T-helper 2 cell treated with Interferon-gamma antibody and Interleukin-4, amounts not matched to agents 5 μg/mL and 100 μg/mL, for 36 hours (primary cell): ENCODE measurements around the gene TCF7.
A peak's percentile ranks its signal among the peaks of the same experiment; 100 is the strongest.

Experiments used
- DNase-seq: peaks from one replicate; pipeline ENCODE4 v3.0.0; 2021; ENCODE audit warnings: low spot score
- H3K27ac Mint-ChIP-seq: one replicate; pipeline ENCODE4 v1.8.0; 2021; ENCODE audit warnings: mild to moderate bottlenecking, mixed read lengths
- H3K27me3 Mint-ChIP-seq: one replicate; pipeline ENCODE4 v1.8.0; 2021; ENCODE audit warnings: low read depth, mixed read lengths
- H3K36me3 Mint-ChIP-seq: one replicate; pipeline ENCODE4 v1.8.0; 2021; ENCODE audit warnings: low read depth, mixed read lengths
- H3K4me1 Mint-ChIP-seq: one replicate; pipeline ENCODE4 v1.8.0; 2021; ENCODE audit warnings: low read depth, mixed read lengths
- H3K4me3 Mint-ChIP-seq: one replicate; pipeline ENCODE4 v1.8.0; 2022; ENCODE audit warnings: mild to moderate bottlenecking, moderate library complexity, mixed read lengths
- H3K9me3 Mint-ChIP-seq: one replicate; pipeline ENCODE4 v1.8.0; 2021; ENCODE audit warnings: mixed read lengths

TCF7 gene

DNA sequence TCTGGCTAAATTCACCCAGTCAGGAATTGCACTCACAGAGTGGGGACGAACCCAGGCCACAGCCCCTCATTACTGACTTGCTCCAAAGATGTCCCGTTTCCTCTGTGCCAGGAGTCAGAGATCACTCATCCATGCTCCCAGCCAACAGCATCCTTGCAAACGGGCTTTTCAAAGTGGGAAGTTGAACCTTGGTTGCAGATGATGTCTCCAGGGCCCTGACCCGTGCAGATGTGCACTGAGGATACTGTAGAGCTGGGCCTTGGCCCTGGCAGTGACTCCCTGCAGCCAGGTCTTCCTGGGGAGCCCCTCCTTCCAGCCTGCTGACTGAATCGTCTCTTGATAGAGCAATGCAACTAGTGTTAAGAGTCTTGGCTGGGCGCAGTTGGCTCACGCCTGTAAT lies 22.3 kb downstream of the TCF7 start:
- H3K4me3 Mint-ChIP-seq: peak overlapping the region; percentile 21
- H3K9me3 Mint-ChIP-seq: no peaks in the 10 kb centered on the region
- peaks cover 36% of the 10 kb centered on the region for H3K36me3 Mint-ChIP-seq
- peaks cover 6% of the 10 kb centered on the region for H3K27me3 Mint-ChIP-seq
- no peak for DNase-seq
- H3K4me1 Mint-ChIP-seq: peaks cover 56% of the 10 kb centered on the region
- no peak overlapping the region for H3K27ac Mint-ChIP-seq

DNA sequence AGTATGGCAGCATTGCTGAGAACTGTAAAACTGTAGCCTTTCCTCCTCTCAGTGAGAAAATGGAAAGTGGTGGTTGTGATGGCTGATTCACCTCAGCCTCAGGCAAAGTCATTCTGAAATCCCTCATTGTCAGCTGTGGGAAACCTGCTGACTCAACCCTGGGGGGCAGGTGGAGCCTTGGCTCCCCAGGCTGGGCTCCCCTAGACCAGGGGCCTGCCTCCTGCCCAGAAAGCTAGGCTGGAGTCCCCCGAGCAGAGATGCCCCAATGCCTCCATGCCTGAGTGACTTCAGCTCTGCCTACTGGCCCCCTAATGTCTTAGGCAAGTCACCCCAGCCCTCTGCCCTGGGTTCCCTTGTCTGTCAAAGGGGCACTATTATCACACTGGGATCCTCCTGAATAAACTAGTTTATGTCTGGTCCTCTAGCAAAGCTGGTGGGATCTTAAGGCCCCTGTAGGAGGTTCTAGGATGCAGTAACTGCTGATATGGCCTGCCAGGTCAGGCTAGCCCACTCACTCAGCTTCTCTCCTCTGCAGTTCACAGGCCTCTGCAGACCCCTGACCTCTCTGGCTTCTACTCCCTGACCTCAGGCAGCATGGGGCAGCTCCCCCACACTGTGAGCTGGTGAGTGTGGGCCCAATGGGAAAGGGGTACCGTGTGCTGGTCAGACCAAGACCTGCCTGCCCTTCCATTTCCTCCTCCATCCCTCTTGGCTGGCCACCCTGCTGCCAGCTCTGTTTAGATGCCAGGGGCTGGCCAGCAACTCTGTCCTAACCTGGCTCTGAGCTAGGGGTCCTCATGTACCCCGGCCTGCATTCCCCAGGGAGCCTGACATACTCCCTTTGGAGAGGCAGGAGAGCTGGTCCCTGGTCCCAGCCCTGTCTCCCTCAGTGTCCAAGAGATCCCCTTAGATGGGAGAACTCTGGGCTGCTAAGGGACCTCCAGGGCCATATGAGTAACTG lies 24.2 kb downstream of the TCF7 start:
- peak overlapping the region; percentile 56 for H3K27ac Mint-ChIP-seq
- H3K9me3 Mint-ChIP-seq: no peaks in the 10 kb centered on the region
- peaks cover 6% of the 10 kb centered on the region for H3K27me3 Mint-ChIP-seq
- H3K4me3 Mint-ChIP-seq: no peak overlapping the region
- peaks cover 35% of the 10 kb centered on the region for H3K36me3 Mint-ChIP-seq
- peaks cover 42% of the 10 kb centered on the region for H3K4me1 Mint-ChIP-seq
- DNase-seq: peak; percentile 81

- peaks cover 35% of the 10 kb centered on the region for H3K36me3 Mint-ChIP-seq
- no peak overlapping the region for H3K4me3 Mint-ChIP-seq
- H3K27me3 Mint-ChIP-seq: peaks cover 6% of the 10 kb centered on the region
- DNase-seq: no peak
- no peak overlapping the region for H3K27ac Mint-ChIP-seq
- H3K4me1 Mint-ChIP-seq: peaks cover 41% of the 10 kb centered on the region
- H3K9me3 Mint-ChIP-seq: no peaks in the 10 kb centered on the region
Measured at GRCh38 chr5:134139377-134139851, 24.9 kb downstream of the TCF7 start.

DNA sequence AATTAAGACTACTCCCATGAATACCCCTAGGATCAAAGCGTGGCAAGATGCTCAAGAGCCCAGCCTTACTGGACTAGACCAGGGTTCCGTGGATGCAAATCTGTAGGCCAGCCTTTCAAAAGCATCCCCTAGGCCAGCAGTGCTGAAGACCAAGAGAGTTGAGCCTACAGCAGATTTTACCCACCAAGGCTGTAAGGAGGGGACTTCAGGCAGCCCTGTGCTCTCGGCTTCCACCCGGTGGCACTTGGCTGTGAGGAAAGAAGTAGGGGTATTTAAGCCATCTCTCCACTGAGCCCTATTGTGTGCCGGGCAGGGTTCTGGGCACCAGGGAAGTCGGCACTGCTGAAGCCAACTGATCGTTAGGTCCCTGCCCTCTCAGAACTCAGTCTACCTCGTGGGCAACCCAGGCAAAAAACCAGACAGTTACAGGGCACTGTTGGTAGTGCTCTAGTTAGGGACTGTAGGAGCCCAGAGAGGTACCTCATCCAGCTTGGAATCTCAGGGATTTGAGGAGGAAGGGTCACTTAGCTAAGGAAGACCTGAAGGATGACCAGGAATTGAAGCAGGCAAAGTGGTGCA lies 25.5 kb downstream of the TCF7 start:
- Mint-ChIP-seq H3K4me3 (no peak overlapping the region), H3K4me1 (peaks cover 43% of the 10 kb centered on the region), H3K27ac (no peak overlapping the region), H3K36me3 (peaks cover 38% of the 10 kb centered on the region), H3K9me3 (no peaks in the 10 kb centered on the region), H3K27me3 (peaks cover 6% of the 10 kb centered on the region)
- no peak for DNase-seq

GRCh38 chr5:134140530-134141201 lies 26.2 kb downstream of the TCF7 start:
- H3K27me3 Mint-ChIP-seq: peaks cover 2% of the 10 kb centered on the region
- peaks cover 38% of the 10 kb centered on the region for H3K4me1 Mint-ChIP-seq
- no peak overlapping the region for H3K4me3 Mint-ChIP-seq
- H3K36me3 Mint-ChIP-seq: peaks cover 36% of the 10 kb centered on the region
- H3K9me3 Mint-ChIP-seq: no peaks in the 10 kb centered on the region
- DNase-seq: peak; percentile 49
- H3K27ac Mint-ChIP-seq: peak overlapping the region; percentile 28

DNA sequence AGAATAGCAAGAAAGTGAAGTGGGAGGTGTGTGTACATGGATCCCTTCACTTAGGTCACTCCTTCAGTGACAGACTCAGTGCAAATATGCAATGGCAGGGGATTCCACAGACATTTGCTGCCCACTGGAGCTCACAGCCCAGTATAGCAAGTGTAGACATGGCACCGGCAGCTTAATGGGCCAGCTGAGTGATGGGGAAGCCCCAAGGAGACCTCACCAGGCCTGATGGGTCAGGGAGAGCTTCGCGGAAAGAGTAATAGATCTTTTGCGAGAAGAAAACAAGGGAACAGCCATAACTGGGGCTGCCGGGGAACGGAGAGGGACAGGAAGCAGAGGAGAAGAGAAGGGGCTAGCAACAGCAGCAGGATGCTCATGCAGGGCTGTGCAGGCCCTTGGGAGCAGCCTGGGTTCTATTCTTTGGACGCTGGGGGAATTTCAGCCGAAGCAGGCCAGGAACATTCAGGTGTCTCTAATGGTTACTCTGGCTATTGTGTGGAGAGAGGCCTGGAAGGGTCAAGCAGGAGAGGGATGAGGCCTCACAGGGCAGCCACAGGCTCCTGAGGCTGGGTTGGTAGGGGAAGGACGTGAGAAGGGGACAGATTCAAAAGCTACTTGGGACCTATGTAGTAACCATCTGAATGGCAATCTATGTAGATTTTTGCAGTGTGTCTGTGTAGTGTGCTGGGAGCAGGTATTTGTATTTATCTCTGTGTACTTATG lies 27.0 kb downstream of the TCF7 start:
- Mint-ChIP-seq H3K4me3 (no peak overlapping the region), H3K27me3 (no peaks in the 10 kb centered on the region), H3K9me3 (no peaks in the 10 kb centered on the region), H3K4me1 (peaks cover 34% of the 10 kb centered on the region), H3K27ac (no peak overlapping the region), H3K36me3 (peaks cover 38% of the 10 kb centered on the region)
- DNase-seq: no peak

DNA sequence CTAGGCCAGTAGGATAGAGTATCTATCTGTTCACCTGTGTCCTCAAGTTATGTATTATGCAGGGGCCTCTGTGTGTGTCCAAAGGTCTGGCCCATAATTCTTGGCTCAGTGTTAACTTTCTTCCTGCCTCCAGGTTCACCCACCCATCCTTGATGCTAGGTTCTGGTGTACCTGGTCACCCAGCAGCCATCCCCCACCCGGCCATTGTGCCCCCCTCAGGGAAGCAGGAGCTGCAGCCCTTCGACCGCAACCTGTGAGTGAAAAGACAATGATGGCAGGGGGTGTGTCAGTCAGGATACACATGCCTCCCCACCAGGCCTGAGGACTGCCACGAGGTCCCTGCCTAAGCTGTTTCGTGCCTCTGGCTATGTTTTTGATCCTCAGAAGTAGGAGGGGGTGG lies 27.6 kb downstream of the TCF7 start:
- no peaks in the 10 kb centered on the region for H3K27me3 Mint-ChIP-seq
- no peak overlapping the region for H3K4me3 Mint-ChIP-seq
- no peak for DNase-seq
- no peaks in the 10 kb centered on the region for H3K9me3 Mint-ChIP-seq
- H3K27ac Mint-ChIP-seq: no peak overlapping the region
- H3K4me1 Mint-ChIP-seq: peaks cover 30% of the 10 kb centered on the region
- peaks cover 35% of the 10 kb centered on the region for H3K36me3 Mint-ChIP-seq

DNA sequence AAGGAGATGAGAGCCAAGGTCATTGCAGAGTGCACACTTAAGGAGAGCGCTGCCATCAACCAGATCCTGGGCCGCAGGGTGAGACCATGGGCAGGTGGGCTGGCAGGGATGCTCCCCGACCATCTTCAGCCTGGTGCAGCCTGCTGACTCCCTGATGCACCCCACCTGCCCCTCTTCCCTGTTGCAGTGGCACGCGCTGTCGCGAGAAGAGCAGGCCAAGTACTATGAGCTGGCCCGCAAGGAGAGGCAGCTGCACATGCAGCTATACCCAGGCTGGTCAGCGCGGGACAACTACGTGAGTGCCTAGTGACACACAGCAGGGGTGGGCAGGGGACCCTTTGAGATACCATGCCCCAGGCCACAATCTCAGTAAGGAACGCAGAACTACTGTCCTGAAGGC lies 28.3 kb downstream of the TCF7 start:
- no peak overlapping the region for H3K27ac Mint-ChIP-seq
- H3K36me3 Mint-ChIP-seq: peaks cover 36% of the 10 kb centered on the region
- H3K4me1 Mint-ChIP-seq: peaks cover 25% of the 10 kb centered on the region
- no peaks in the 10 kb centered on the region for H3K9me3 Mint-ChIP-seq
- no peak for DNase-seq
- H3K27me3 Mint-ChIP-seq: no peaks in the 10 kb centered on the region
- no peak overlapping the region for H3K4me3 Mint-ChIP-seq

DNA sequence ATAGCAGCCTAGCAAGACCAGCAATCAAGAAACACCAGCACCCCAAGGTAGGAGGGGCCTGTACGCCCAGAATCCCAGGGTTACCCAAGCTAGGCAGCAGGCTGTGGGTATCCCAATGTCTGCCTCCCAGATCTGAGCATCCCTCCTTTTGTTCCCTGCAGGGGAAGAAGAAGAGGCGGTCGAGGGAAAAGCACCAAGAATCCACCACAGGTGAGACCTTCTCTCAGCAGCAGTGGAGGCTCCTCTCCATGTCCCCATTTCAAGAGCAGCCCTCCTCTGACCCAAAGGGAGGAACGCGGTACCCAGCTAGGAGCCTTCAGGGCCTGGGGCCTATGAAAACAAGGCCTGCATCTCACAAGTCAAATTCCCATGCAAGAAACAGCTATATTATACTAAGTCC lies 28.9 kb downstream of the TCF7 start:
- no peak for DNase-seq
- H3K36me3 Mint-ChIP-seq: peaks cover 34% of the 10 kb centered on the region
- H3K4me3 Mint-ChIP-seq: no peak overlapping the region
- no peaks in the 10 kb centered on the region for H3K27me3 Mint-ChIP-seq
- H3K4me1 Mint-ChIP-seq: peaks cover 20% of the 10 kb centered on the region
- H3K9me3 Mint-ChIP-seq: no peaks in the 10 kb centered on the region
- no peak overlapping the region for H3K27ac Mint-ChIP-seq

DNA sequence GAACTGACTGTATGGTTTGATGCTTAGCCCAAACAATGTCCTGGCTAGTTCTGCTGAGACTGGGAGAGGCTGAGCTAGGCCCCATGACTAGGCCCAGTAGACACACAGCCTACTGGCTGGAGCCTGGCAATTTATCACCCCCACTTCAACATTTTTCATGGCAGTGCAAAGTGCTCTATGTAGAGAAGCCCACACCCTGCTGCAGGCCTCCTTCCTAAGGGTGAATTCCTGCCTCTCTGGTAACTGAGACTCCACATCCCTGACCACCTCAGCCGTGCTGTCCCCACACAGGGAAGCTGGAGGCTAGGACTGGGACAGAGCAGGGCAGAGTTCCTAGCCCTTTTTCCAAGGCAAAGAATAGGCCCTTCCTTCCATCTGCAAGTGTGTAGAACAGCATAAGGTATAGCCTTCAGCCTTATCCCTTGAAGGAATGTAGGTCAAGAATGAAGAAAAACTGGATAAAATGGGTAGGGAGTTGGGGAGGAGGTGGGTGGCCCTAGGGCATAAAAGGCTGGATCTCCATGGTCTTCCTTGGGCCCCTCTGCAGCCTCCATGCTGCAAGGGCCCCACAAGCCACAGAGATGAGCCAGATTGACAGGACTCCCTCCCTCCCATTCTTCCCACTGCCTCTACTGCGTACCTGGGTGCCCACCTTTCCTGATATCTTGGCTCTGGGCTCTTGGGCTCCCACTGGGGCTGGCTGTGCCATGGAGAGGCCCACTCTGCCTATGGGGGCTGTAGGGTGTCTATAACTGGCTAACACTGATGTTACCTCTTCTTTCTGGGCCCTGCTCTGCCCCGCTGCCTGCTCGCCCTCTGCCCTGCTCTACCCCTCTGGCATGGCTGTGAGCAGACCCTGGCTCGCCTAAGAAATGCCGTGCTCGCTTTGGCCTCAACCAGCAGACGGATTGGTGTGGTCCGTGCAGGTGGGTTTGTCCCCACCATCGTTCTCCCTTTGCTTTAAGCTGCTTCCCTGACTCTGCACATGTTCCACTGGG lies 29.8 kb downstream of the TCF7 start:
- Mint-ChIP-seq H3K27ac (peak overlapping the region; percentile 50), H3K9me3 (no peaks in the 10 kb centered on the region), H3K36me3 (peaks cover 34% of the 10 kb centered on the region), H3K4me1 (peaks cover 14% of the 10 kb centered on the region), H3K4me3 (no peak overlapping the region), H3K27me3 (no peaks in the 10 kb centered on the region)
- DNase-seq: no peak

DNA sequence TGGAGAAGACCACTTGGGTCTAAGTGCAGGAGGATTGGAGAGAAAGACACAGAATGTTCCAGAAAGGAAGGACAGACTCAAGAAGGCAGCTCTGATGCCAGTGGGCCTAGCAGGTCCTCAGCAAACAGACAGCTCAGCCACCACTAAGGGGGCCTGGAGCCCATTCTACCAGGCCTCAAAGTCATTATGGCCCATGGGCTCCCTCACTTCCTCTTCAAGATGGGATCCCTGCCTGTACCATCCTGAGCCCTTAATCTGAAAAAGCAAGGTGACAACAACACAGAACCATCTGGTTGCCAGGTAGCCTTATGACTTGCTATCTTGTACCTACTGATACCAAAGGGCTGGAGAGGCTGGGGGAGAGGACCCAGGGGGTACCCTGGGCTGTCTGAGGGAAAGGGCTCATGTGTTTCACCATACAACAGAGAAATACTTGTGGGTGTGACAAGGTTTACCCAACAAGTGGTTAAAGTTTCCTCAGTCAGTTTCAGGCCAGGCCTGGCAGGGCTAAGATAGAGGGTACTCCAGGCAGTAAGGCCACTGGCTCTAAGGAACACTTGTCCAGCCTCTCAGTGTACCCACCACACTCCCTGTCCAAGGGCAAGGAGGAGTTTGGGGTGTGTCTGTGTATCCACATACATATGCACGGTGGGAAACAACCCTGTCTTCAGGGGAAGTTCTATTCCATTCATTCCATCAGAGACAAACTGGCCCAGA lies 30.7 kb downstream of the TCF7 start:
- H3K36me3 Mint-ChIP-seq: peaks cover 33% of the 10 kb centered on the region
- no peak for DNase-seq
- H3K4me3 Mint-ChIP-seq: no peak overlapping the region
- H3K27me3 Mint-ChIP-seq: no peaks in the 10 kb centered on the region
- peaks cover 8% of the 10 kb centered on the region for H3K4me1 Mint-ChIP-seq
- H3K9me3 Mint-ChIP-seq: no peaks in the 10 kb centered on the region
- peak overlapping the region; percentile 50 for H3K27ac Mint-ChIP-seq

DNA sequence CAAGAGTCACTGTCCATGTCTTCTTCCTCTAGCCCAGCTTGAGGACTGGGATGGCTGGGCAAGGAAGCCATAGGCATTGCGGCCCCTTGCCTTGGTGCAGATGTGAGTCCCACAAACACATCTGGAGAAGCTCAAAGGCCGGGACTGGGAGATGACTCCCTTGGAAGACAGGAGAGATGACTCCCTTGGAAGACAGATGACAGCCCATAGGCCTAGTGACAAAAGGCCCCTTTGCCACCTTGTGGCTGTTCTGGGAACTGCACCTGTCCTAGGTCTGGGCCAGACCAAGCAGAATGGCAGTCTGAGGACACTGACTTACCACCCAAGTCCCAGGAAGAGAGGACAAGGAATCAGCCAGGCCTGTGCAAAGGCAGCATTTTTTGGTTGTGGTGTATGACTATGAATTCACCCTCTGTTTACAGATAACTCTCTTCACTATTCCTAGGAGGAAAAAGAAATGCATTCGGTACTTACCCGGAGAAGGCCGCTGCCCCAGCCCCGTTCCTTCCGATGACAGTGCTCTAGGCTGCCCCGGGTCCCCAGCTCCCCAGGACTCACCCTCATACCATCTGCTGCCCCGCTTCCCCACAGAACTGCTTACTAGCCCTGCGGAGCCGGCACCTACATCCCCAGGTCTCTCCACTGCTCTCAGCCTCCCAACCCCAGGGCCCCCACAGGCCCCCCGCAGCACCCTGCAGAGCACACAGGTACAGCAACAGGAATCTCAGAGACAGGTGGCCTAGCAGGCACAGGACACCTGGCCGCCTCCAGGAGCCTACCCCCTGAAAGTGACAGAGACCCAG lies 31.5 kb downstream of the TCF7 start:
- Mint-ChIP-seq H3K27me3 (no peaks in the 10 kb centered on the region), H3K4me3 (no peak overlapping the region), H3K9me3 (no peaks in the 10 kb centered on the region), H3K27ac (peak overlapping the region; percentile 11), H3K4me1 (peaks cover 6% of the 10 kb centered on the region), H3K36me3 (peaks cover 32% of the 10 kb centered on the region)
- DNase-seq: peak; percentile 63
